Mammary epithelial cell (primary cell): ENCODE results near the gene CFAP65.

Experiments
- EZH2 ChIP-seq: IDR thresholded peaks from 2 replicates; pipeline ENCODE4 v1.6.1; 2012; ENCODE audit warnings: low read length, inconsistent platforms, borderline replicate concordance
- TF ChIP-seq, protein P1 (sequence below), 2 donors: IDR thresholded peaks in 1 of 2; conservative IDR thresholded peaks in 1 of 2; 2 replicates each; pipeline ENCODE4 v1.5.1; 2011 to 2012; ENCODE audit warnings: inconsistent platforms in 2 of 2, low read length in 2 of 2, mild to moderate bottlenecking in 2 of 2, control low read depth in 1 of 2, low read depth in 1 of 2; ENCODE audit not compliant: insufficient read depth in 1 of 2; ENCODE audit errors: extremely low read depth in 1 of 2

GRCh38 chr2:219084791-219085190 is 43.5 kb upstream of the CFAP65 start:
- TF ChIP-seq, protein P1, sequence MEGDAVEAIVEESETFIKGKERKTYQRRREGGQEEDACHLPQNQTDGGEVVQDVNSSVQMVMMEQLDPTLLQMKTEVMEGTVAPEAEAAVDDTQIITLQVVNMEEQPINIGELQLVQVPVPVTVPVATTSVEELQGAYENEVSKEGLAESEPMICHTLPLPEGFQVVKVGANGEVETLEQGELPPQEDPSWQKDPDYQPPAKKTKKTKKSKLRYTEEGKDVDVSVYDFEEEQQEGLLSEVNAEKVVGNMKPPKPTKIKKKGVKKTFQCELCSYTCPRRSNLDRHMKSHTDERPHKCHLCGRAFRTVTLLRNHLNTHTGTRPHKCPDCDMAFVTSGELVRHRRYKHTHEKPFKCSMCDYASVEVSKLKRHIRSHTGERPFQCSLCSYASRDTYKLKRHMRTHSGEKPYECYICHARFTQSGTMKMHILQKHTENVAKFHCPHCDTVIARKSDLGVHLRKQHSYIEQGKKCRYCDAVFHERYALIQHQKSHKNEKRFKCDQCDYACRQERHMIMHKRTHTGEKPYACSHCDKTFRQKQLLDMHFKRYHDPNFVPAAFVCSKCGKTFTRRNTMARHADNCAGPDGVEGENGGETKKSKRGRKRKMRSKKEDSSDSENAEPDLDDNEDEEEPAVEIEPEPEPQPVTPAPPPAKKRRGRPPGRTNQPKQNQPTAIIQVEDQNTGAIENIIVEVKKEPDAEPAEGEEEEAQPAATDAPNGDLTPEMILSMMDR (conservative IDR thresholded peaks at IDR 0.05 in 1 of 2, IDR thresholded peaks at IDR 0.05 in 1 of 2; ENCODE audit: extremely low read depth in 1 of 2, insufficient read depth in 1 of 2, low read depth in 1 of 2, low read length in 2 of 2): no peak
- no peak for TF ChIP-seq EZH2
